HG03097 (cell line): ENCODE data around the gene BCAM.
"Not testable (repeated sequence)": the region's sequence is repeated elsewhere in the genome, so short reads cannot be mapped to it uniquely, and the experiment has no call there.

Source experiments
- ATAC-seq: cut with Tn5 transposase; IDR thresholded peaks from one replicate; pipeline ENCODE4 v1.9.1; 2021; ENCODE audit not compliant: unreplicated experiment, low FRiP score

BCAM gene

GRCh38 chr19:44813841-44814470, 5.1 kb downstream of the BCAM start:
- ATAC-seq = no peak

- ATAC-seq = no peak
Measured at GRCh38 chr19:44814517-44814916, 5.6 kb downstream of the BCAM start.

DNA sequence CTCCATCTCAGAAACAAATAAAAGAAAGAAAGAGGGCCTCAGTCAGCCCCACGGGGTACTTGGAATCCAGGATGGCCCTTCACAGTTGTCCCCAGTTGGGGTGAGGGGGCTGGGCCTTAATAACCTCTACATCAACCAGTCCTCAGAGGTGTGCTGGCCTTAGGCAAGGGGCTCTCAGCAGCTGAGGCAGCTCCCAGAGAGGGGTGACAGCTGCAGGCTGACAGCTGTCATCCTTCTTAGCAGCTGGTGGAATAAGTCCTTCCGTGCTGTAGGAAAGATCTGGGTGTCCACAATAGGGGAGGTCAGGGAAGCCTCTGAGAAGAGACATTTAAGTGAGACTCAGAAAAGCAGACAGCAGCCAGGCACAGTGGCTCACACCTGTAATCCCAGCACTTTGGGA, 7.4 kb downstream of the BCAM start:
- no peak for ATAC-seq

- no peak for ATAC-seq
Measured at GRCh38 chr19:44817725-44818465, 9.0 kb downstream of the BCAM start.

GRCh38 chr19:44818466-44819031, 9.6 kb downstream of the BCAM start:
- ATAC-seq = no peak

DNA sequence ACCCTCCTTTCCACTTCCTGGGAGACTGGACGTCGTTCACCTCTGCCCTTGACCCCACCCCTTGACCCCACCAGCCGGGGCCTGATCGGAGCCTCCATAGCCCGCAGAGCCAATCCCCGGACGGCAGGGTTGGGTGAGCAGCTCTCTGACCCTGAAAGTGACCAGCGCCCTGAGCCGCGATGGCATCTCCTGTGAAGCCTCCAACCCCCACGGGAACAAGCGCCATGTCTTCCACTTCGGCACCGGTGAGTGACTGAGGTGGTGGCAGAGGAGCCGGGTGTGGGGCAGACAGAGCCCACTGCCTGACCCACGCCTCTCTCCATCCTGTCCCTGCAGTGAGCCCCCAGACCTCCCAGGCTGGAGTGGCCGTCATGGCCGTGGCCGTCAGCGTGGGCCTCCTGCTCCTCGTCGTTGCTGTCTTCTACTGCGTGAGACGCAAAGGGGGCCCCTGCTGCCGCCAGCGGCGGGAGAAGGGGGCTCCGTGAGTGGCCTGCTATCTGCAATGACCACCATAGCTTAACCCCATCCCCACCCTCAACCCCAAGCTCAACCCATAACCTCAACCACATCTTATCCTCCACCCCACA, 10.4 kb downstream of the BCAM start:
- ATAC-seq = no peak

DNA sequence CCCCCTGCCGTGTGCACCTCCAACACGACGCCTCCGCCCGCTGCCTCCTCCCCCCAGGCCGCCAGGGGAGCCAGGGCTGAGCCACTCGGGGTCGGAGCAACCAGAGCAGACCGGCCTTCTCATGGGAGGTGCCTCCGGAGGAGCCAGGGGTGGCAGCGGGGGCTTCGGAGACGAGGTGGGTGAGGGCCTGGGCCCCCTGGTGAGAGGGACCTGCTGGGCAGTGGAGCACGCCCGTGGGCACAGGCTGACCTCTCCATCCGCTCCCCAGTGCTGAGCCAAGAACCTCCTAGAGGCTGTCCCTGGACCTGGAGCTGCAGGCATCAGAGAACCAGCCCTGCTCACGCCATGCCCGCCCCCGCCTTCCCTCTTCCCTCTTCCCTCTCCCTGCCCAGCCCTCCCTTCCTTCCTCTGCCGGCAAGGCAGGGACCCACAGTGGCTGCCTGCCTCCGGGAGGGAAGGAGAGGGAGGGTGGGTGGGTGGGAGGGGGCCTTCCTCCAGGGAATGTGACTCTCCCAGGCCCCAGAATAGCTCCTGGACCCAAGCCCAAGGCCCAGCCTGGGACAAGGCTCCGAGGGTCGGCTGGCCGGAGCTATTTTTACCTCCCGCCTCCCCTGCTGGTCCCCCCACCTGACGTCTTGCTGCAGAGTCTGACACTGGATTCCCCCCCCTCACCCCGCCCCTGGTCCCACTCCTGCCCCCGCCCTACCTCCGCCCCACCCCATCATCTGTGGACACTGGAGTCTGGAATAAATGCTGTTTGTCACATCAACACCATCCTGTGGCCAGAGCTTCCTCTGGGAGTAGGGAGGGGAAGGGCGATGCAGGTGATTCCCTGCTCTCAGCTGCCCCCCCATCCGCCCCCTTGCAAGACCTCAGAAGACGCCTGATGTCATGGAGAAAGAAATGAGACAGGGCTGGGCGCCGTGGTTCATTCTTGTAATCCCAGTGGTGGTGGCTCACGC, 12.0 kb downstream of the BCAM start:
- ATAC-seq = no peak

GRCh38 chr19:44822177-44822576, 13.3 kb downstream of the BCAM start:
- ATAC-seq = no peak

DNA sequence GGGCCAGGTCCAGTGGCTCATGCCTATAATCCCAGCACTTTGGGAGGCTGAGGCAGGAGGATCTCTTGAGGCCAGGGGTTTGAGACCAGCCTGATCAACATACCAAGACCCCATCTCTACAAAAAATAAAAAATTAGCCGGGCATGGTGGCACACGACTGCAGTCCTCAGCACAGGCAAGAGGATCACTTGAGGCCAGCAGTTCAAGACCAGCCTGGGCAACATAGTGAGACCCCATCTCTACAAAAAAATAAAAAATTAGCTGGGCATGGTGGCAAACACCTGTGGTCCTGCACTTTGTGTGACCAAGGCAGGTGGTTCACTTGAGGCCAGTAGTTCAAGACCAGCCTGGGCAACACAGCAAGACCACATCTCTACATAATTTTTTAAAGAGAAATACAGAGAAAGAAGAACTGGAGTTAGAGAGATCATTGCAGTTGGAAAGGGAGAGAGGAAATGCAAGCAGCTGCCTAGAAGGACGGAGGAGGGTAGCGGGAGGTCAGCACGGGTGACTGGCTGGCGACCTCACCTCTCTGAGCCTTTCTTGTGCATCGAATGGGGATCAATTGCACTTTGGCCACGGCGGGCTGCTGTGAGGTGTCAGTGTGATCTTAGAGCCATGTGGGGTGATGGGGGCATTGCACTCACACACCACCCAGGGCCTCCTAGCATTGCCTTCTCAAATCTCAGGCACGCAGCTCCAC, 13.9 kb downstream of the BCAM start:
- ATAC-seq = no peak

DNA sequence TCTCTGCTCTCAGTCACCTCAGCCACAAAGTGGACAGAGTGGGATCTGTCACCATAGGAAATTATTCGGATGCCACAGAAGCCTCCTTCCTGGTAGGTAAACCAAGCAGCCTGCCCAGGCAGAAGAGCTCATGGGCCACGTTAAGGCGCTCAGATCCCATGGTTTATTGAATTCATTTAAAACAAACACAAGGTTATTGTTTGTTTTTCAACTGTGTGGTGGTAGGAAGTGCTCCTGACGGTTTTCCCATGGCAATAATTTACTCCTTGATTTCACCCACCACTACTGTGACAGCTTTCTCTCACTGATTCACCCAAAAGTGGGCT, 14.4 kb downstream of the BCAM start:
- ATAC-seq = no peak

DNA sequence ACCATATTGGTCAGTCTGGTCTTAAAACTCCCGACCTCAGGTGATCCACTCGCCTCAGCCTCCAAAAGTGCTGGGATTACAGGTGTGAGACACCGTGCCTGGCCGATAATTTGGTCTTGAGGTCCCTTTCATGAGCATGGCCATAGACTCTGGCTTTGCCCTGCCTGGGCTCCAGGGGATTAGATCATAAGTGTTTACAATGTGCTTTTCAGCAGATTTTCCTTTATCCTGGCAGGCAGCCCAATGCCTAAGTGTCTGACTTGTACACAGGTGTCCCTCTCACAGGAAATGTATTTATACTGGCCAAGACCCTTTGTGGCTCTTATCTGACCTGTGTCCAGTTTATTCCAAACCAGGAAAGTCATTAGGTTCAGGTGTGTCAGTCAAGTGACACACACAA, 15.9 kb downstream of the BCAM start:
- no peak for ATAC-seq

DNA sequence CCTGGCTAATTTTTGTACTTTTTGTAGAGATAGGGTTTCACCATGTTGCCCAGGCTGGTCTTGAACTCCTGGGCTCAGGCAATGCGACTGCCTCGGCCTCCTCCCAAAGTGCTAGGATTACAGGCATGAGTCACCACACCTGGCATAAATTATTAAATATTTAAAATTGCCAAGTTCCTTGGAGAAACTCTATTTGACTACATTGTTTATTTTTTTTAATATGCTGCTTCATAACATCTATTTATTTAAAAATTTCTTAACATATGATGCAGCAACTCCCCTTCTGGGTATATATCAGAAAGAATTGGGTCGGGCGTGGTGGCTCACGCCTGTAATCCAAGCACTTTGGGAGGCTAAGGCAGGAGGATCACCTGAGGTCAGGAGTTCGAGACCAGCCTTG, 24.0 kb downstream of the BCAM start:
- not testable (repeated sequence) for ATAC-seq

- not testable (repeated sequence) for ATAC-seq
Measured at GRCh38 chr19:44834399-44834798, 25.5 kb downstream of the BCAM start.

DNA sequence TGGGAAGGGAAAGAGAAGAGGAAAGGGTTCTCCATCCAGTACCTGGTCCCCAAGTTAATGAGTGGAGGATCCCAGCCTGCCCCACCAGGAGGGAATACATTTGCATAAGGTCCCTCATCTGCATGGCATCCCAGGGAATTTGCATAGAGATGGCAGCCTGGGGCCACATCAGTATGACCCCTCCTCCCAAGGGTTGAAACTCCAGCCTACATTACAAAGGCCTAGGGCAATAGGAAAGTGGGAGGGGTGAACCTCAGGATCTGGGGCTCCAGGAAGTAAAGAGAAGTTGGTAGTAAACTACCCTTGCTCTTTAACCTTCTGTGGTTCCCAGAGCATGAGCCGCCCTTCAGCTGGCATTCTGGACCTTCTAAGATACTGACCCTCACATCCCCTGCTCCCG, 30.4 kb downstream of the BCAM start:
- no peak for ATAC-seq

- ATAC-seq = no peak
Measured at GRCh38 chr19:44840811-44841210, 31.9 kb downstream of the BCAM start.

DNA sequence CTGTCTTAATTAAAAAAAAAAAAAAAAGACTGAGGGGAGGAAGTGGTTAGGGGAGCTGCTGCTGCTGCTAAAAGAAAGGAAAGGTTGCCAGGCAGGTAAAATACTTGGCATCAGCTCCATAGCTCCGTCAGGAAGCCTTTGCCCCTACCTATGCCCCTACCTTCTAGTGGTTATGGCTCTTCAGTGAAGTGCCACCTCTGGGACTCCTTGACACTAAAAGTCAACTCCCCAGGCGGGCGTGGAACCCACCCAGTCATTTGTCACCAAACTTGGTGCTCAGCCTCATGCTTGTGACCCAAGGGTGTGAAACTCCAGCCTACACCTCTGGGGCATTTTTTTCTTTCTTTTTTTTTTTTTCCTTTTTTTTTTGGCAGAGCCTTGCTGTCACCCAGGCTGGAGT, 32.3 kb downstream of the BCAM start:
- ATAC-seq = no peak

DNA sequence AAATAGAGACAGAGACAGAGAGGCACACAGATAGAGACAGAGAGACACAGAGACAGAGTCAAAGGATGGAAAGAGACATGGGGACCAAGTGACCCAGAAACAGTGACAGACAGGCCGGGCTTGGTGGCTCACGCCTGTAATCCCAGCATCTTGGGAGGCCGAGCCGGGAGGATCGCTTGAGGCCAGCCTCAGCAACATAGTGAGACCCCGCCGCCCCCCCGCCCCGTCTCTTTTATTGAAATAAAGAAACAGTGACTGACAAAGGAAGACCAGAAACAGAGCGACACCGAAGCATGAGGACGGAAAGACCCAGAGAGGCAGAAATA, 36.3 kb downstream of the BCAM start:
- ATAC-seq = no peak

DNA sequence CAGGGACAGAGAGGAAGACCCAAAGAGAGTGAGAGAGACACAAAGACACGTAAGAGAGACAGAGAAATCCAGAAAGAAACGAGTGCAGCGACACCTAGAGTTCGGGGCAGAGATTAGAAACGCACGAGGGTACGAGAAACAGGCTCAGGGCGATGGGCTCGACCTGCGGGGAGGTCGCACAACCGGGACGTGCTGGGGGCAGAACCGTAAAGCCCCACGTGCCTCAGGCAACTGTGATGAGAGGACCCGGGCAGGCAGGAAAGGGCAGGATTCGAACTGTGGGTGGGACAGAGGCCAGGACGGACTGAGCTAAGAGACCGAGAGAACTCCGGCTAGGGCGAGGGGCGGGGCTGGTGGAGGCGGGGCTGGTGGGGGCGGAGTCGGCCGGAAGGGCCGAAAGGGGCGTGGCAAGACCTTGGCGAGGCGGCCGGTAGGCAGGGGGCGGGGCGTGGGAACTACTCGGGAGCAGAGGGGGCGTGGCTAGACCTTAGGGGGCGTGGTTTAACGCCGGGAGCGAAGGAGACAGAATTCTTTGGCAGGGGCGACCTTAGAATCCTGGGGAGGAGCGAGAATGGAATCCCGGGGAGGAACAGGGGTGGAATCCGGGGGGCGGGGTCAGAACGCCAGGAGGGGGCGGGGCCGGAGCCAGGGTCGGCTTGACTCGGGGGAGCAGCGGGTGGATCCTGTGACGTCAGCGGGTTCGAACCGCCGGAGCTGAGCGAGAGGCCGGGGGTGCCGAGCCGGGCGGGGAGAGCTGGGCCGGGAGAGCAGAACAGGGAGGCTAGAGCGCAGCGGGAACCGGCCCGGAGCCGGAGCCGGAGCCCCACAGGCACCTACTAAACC, 36.9 kb downstream of the BCAM start, which contains the start of gene NECTIN2:
TSS of gene NECTIN2 (plus strand) at position 686 of the 843 bp plus-strand sequence. CDS start 229 bp downstream, outside the sequence.
- ATAC-seq = no peak

DNA sequence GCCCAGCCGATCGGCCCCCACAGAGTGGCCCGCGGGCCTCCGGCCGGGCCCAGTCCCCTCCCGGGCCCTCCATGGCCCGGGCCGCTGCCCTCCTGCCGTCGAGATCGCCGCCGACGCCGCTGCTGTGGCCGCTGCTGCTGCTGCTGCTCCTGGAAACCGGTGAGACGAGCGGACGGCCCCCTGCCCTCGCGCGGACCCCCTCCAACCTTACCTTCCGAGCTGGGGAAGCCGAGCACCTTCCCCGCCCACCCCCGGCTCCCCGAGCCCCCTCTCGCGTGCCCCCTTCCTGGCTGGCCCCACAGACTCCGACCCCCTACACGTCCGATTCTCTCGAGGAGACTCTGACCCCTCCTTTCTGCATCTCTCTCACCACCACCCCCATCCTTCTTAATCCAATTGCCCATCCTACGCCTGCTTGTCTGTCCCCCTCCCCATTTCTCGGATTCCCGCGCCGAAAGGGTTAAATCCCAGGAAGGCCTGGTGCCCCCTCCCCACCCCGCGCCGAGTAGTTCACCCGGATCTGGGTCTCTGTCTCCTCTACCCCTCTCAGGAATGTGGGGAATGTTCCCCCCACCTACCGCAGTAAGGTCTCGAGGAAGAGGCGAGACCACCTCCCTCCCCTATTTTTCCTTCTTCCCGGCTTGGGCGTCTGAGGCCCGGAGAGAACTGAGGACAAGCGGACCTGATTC, 37.7 kb downstream of the BCAM start:
- no peak for ATAC-seq
